Pancreas (tissue), 10 donors: ENCODE measurements around the gene FAM20C. TPM values are rescaled to one million over a fixed set of nuclear protein-coding genes. Genes with fewer than 3 reads are reported as not detected.
A peak's percentile ranks its signal among the peaks of the same experiment; 100 is the strongest.

Experiments used
- ATAC-seq, 4 donors: fragments of 200-7000 bp; cut with Tn5 transposase; one replicate each; pipeline versions ENCODE4 v1.8.0 to v1.9.1; 2020; ENCODE audit warnings: mild to moderate bottlenecking in 4 of 4, moderate library complexity in 4 of 4
- DNase-seq, 6 donors: peaks; one replicate each; pipeline ENCODE4 v3.0.0-alpha.2; 2020
- FAIRE-seq: peaks from 2 replicates; lab custom pipeline; 2012; peaks lifted over from hg19 to GRCh38; lab: Jason Lieb, UNC
- H3K27ac ChIP-seq, 4 donors: fragments of 200-600 bp; sonication (generic); 1 replicate in 3 of 4; 2 replicates in 1 of 4; pipeline versions ENCODE4 v1.5.0 to v1.8.0; 2020
- H3K27me3 ChIP-seq, 4 donors: fragments of 200-600 bp; one replicate each; pipeline ENCODE4 v1.8.0; 2021
- H3K36me3 ChIP-seq, 3 donors: fragments of 200-600 bp; sonication (generic) in 1 of 3; one replicate each; pipeline versions ENCODE4 v1.5.0 to v1.8.0; 2020 to 2021
- H3K4me1 ChIP-seq, 3 donors: fragments of 200-600 bp; one replicate each; pipeline ENCODE4 v1.8.0; 2021
- H3K4me3 ChIP-seq, 4 donors: fragments of 200-600 bp; sonication (generic) in 2 of 4; one replicate each; pipeline versions ENCODE4 v1.5.0 to v1.8.0; 2020 to 2021
- H3K9me3 ChIP-seq, 4 donors: fragments of 200-600 bp; one replicate each; pipeline ENCODE4 v1.8.0; 2021
- WGBS, 2 donors: extraction: QIAGEN DNeasy Blood & Tissue Kit; methylation state at CpG; one replicate each; pipeline ENCODE4 v1.1.7; 2013; 5-methylcytosine and 5-hydroxymethylcytosine counted together
- intact Hi-C, 3 donors: fragments of 100-400 bp; cut with DNase I; formaldehyde crosslinking; loops; one replicate each; pipeline versions ENCODE4 v1.11.1 to v1.14.2; 2022
- polyA plus RNA-seq, 2 donors: library from polyadenylated mRNA; stranded (reverse); fragments of 200-250 nt; gene quantifications; one replicate each; pipeline ENCODE4 v1.2.3, GENCODE V29; 2013
- total RNA-seq, 6 donors: library from RNA; stranded (reverse); fragmentation: NEBNext Ultra II Directional in 4 of 6; extraction: Animal tissue kit (Norgen Biotek cat#: 25700) in 4 of 6; gene quantifications; one replicate each; pipeline versions ENCODE4 v1.2.1 to v1.2.4, GENCODE V29; 2021 to 2023
- TF ChIP-seq, protein P1 (sequence below), 4 donors: fragments of 200-600 bp; sonication (generic) in 3 of 4; IDR thresholded peaks; one replicate each; pipeline versions ENCODE4 v1.5.0 to v1.8.0; 2021; ENCODE audit warnings: antibody characterized with exemption in 4 of 4
- donor health status: healthy with polysubstance abuse.
- donor health status: DM: no; HTN: no; CAD: no; lungs with moderate emphysema.
- donor health status: DM: no; HTN: no; CAD: no.
- donor health status: control.
- donor health status: control.
- donor health status: Bipolar disorder and iron deficiency.
- donor health status: DM: yes; HTN: yes; CAD: no.
- donor health status: DM: no; HTN: no; CAD: no.
- donor health status: DM: no; HTN: no; CAD: no.
- donor health status: DM: yes; HTN: yes; CAD: no.

FAM20C gene
- total RNA-seq = 10 to 100 TPM in 3 of 6 donors, 1 to 10 TPM in 3; 8.9 to 43.1 (median 11.2) TPM
- polyA plus RNA-seq = 10 to 100 TPM; 14.2 to 16.9 TPM

DNA sequence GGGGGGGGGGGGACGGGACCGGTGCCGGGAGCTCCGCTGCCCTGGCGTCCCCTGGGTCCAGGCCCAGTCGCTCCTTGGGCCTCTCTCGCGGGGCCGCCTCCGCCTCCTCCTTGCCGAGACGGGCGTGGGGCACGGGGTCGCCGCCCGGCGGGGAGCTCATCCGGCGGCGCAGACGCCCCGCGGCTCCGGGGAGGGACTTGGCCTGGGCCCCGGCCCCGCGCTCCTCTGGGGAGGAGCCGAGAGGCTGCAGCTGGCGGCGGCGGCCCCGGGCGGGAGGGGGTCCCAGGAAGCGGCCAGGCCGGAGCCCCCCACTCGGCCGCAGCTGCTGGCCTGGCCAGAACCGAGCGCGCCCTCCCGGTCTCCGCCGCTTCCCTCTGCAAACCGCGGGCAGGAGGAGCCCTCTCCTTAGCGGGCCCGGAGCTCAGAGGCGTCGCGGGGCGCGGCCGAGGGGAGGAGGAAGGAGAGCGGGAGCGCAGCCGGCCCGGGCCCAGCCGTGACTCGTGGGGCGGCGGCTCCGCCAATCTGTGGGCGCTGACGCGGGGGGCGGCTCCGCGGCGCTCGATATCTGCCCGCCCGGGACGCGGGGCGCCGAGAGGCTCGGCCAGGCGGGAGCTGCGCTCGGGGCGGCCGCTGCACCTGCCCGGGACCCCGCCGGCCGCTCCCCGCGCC is at the start of gene FAM20C:
Gene FAM20C (plus strand): TSS at position 591 of the 669 bp plus-strand sequence. CDS start 629 bp downstream, outside the sequence.
- DNase-seq (peak; percentile 78 to 93 (median 86)), ATAC-seq (peak; percentile 84 to 91 (median 86)), FAIRE-seq (no peak)
- WGBS, 2 donors = 0 to 1% methylated on average over 25 to 89 of the region's 89 CpGs
- peak within 1 kb of the TSS; percentile 49 to 77 (median 58) for H3K4me3 ChIP-seq
- TF ChIP-seq, protein P1, sequence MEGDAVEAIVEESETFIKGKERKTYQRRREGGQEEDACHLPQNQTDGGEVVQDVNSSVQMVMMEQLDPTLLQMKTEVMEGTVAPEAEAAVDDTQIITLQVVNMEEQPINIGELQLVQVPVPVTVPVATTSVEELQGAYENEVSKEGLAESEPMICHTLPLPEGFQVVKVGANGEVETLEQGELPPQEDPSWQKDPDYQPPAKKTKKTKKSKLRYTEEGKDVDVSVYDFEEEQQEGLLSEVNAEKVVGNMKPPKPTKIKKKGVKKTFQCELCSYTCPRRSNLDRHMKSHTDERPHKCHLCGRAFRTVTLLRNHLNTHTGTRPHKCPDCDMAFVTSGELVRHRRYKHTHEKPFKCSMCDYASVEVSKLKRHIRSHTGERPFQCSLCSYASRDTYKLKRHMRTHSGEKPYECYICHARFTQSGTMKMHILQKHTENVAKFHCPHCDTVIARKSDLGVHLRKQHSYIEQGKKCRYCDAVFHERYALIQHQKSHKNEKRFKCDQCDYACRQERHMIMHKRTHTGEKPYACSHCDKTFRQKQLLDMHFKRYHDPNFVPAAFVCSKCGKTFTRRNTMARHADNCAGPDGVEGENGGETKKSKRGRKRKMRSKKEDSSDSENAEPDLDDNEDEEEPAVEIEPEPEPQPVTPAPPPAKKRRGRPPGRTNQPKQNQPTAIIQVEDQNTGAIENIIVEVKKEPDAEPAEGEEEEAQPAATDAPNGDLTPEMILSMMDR (IDR thresholded peaks at IDR 0.05) = no peak
- H3K27me3 ChIP-seq = no peaks in the 10 kb centered on the region
- no peaks in the 10 kb centered on the region for H3K9me3 ChIP-seq
- peaks cover 0 to 2% (median 0%) of the 10 kb centered on the region in 3 donors for H3K36me3 ChIP-seq
- intact Hi-C loops = no loop called here
- peaks cover 0 to 5% (median 0%) of the 10 kb centered on the region in 3 donors for H3K4me1 ChIP-seq
- peak within 1 kb of the TSS; percentile 35 to 71 (median 49) for H3K27ac ChIP-seq

DNA sequence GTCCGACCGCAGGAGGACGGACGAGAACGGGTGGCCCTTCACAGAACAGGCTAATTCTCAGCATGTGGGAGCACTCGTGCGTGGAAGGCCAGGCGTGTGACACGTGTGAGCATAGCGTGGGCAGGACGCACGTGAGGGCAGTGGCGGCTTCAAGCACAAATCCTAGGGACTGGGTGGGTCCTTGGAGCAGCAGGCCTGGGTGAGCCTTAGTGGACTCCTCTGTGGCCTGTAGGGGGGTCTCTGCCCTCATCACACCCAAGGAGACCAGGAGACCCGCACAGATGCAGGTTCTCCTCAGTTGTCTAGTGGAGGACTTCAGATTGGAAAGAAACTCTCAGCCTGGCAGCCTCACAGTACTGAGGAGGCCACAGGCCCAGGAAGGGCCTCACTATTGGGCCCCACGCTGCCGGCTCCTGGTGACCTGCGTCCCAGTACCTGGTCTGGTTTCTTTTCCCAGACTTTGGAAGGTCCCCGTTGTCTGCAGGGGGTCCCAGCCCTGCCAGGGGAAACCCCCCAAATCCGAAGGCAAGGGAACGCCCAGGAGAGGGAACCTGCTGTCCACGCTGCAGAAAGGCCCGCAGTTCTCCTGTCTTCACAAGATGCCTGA is 49.1 kb upstream of the FAM20C start:
- peaks cover 15 to 36% (median 15%) of the 10 kb centered on the region in 3 donors for H3K4me1 ChIP-seq
- no peaks in the 10 kb centered on the region for H3K27me3 ChIP-seq
- H3K36me3 ChIP-seq = no peaks in the 10 kb centered on the region
- DNase-seq = peak in 1 of 6 donors; percentile 52
- WGBS, 2 donors = 69 to 70% methylated on average over 22 of the region's 22 CpGs
- ATAC-seq = no peak
- no peaks in the 10 kb centered on the region for H3K9me3 ChIP-seq
- TF ChIP-seq, protein P1 (IDR thresholded peaks at IDR 0.05) = no peak
- H3K4me3 ChIP-seq = no peak overlapping the region
- H3K27ac ChIP-seq = peak overlapping the region; percentile 27 to 72 (median 54)
- FAIRE-seq = no peak
- intact Hi-C loops = no loop called here

DNA sequence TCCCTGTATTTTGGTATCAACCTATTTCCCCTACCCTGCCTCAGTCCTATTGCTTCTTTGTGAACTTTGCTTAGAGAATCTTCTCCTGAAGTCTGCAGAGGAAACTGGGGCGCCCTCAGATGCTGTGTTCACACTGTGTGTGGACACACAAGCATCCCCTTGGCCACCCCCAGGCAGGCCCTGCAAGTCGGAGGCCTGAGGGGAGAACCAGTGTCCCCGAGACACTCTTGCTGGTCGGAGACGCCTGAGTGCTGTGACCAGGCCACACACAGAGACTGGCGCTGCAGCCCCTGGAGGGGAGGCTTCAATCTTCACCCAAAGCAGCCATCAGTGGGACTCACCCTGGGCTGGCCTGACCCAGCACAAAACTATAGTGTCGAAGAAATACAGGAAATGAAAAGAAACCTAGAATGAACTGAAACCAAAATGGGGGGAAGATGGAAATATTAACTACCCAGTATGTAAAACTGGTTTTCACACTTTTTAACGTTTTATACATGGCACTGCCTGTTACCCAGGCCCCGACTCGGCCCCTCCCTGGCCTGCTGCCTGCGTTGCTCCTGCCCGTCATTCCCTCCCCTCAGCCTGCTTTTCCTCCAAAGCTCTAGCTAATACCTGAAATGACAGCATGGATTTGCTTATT is 48.4 kb upstream of the FAM20C start:
- H3K4me1 ChIP-seq = peaks cover 15 to 36% (median 15%) of the 10 kb centered on the region in 3 donors
- WGBS, 2 donors = 87 to 93% methylated on average over 12 of the region's 12 CpGs

DNA sequence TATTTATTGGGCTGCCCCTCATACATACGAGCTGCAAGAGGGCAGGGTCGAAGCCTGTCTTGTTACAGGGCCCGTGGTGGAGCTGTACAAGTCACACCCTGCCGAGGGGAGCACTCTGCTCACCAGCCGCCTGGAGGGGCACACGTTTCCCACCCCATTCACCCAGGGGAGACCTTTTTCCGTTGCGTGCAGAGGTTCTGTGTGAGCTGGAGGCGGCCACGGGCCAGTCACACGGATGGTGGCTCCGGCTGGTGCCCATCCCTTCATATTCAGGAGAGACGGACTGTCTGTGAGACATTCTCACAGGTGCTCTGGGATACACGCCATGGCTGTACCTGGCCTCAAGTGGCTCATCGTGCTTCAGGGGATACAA is 47.9 kb upstream of the FAM20C start:
- H3K4me1 ChIP-seq = peaks cover 15 to 36% (median 15%) of the 10 kb centered on the region in 3 donors
- no peak for FAIRE-seq
- WGBS, 2 donors = 92 to 94% methylated on average over 15 of the region's 15 CpGs

More for the DNA sequence above, 48.4 kb upstream of the FAM20C start:
- ATAC-seq (no peak), DNase-seq (peak in 2 of 6 donors; percentile 50 to 65), FAIRE-seq (no peak)
- H3K27me3 ChIP-seq = no peaks in the 10 kb centered on the region
- no peaks in the 10 kb centered on the region for H3K36me3 ChIP-seq
- TF ChIP-seq, protein P1 (IDR thresholded peaks at IDR 0.05) = no peak
- H3K27ac ChIP-seq = peak overlapping the region in 2 of 4 donors; percentile 69 to 72
- no peaks in the 10 kb centered on the region for H3K9me3 ChIP-seq
- intact Hi-C loops = no loop called here
- H3K4me3 ChIP-seq = no peak overlapping the region

More for the DNA sequence above, 47.9 kb upstream of the FAM20C start:
- TF ChIP-seq, protein P1 (IDR thresholded peaks at IDR 0.05) = no peak
- H3K9me3 ChIP-seq = no peaks in the 10 kb centered on the region
- H3K4me3 ChIP-seq = no peak overlapping the region
- no peak overlapping the region for H3K27ac ChIP-seq
- H3K36me3 ChIP-seq = no peaks in the 10 kb centered on the region
- ATAC-seq = no peak
- intact Hi-C loops = no loop called here
- H3K27me3 ChIP-seq = no peaks in the 10 kb centered on the region
- DNase-seq = peak in 2 of 6 donors; percentile 43 to 44
